PFSK-1 (cell line): ENCODE data around the gene SELENOW.

Experiments
- POLR2AphosphoS5 ChIP-seq: IDR thresholded peaks from 2 replicates; pipeline ENCODE4 v1.6.1; 2012; ENCODE audit warnings: low read depth, mild to moderate bottlenecking, control low read depth, low read length, moderate library complexity
- TF ChIP-seq, protein P1 (sequence below), 2 experiments: IDR thresholded peaks; 2 replicates each; pipeline versions ENCODE4 v1.6.1 to v1.8.0; 2011 to 2012; ENCODE audit warnings: low read depth in 2 of 2, low read length in 2 of 2, control low read depth in 1 of 2, inconsistent platforms in 1 of 2, mild to moderate bottlenecking in 1 of 2, moderate library complexity in 1 of 2; ENCODE audit not compliant: insufficient read depth in 1 of 2

DNA sequence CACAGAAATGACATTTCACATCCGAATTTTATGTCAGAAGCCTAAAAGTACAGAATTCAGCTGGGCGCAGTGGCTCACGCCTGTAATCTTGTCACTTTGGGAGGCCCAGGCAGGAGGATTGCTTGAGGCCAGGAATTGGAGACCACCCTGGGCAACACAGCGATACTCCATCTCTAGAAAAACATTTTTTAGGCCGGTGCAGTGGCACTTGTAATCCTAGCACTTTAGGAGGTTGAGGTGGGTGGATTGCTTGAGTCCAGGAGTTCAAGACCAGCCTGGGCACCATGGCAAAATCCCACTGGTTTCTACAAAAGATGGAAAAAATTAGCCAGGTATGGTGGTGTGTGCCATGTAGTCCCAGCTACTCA, 17.9 kb upstream of the SELENOW start:
- no peak; the same call in 1 of the 2 replicates for TF ChIP-seq POLR2AphosphoS5
- TF ChIP-seq, protein P1, sequence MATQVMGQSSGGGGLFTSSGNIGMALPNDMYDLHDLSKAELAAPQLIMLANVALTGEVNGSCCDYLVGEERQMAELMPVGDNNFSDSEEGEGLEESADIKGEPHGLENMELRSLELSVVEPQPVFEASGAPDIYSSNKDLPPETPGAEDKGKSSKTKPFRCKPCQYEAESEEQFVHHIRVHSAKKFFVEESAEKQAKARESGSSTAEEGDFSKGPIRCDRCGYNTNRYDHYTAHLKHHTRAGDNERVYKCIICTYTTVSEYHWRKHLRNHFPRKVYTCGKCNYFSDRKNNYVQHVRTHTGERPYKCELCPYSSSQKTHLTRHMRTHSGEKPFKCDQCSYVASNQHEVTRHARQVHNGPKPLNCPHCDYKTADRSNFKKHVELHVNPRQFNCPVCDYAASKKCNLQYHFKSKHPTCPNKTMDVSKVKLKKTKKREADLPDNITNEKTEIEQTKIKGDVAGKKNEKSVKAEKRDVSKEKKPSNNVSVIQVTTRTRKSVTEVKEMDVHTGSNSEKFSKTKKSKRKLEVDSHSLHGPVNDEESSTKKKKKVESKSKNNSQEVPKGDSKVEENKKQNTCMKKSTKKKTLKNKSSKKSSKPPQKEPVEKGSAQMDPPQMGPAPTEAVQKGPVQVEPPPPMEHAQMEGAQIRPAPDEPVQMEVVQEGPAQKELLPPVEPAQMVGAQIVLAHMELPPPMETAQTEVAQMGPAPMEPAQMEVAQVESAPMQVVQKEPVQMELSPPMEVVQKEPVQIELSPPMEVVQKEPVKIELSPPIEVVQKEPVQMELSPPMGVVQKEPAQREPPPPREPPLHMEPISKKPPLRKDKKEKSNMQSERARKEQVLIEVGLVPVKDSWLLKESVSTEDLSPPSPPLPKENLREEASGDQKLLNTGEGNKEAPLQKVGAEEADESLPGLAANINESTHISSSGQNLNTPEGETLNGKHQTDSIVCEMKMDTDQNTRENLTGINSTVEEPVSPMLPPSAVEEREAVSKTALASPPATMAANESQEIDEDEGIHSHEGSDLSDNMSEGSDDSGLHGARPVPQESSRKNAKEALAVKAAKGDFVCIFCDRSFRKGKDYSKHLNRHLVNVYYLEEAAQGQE (IDR thresholded peaks at IDR 0.05; ENCODE audit: insufficient read depth in 1 of 2, low read depth in 2 of 2, low read length in 2 of 2), result no peak
